HepG2 (cell line): ENCODE results near the gene SDC4. TPM values are rescaled to one million over a fixed set of nuclear protein-coding genes. Genes with fewer than 3 reads are reported as not detected.

Experiments
- FLYWCH1 ChIP-seq: sonication (generic); formaldehyde crosslinking; IDR thresholded peaks from 2 replicates; pipeline ENCODE4 v1.8.1; 2023; ENCODE audit warnings: mild to moderate bottlenecking, missing genetic modification reagents
- HES4 ChIP-seq: sonication (generic); formaldehyde crosslinking; IDR thresholded peaks from 2 replicates; pipeline ENCODE4 v1.9.0; 2021; ENCODE audit warnings: mild to moderate bottlenecking, missing genetic modification reagents, borderline replicate concordance
- KLF6 ChIP-seq: IDR thresholded peaks from 2 replicates; pipeline ENCODE4 v1.8.0; 2016; ENCODE audit warnings: missing biosample characterization, missing genetic modification reagents
- KMT2A ChIP-seq: sonication (generic); formaldehyde crosslinking; IDR thresholded peaks from 2 replicates; pipeline ENCODE4 v1.4.0; 2020; ENCODE audit warnings: missing genetic modification reagents
- MTA3 ChIP-seq: sonication (generic); formaldehyde crosslinking; IDR thresholded peaks from 2 replicates; pipeline ENCODE4 v1.4.0; 2020; ENCODE audit warnings: missing genetic modification reagents
- NFE2 ChIP-seq: sonication (generic); formaldehyde crosslinking; IDR thresholded peaks from 2 replicates; pipeline ENCODE4 v1.4.0; 2020; ENCODE audit warnings: missing genetic modification reagents
- POGZ ChIP-seq: sonication (generic); formaldehyde crosslinking; IDR thresholded peaks from 2 replicates; pipeline ENCODE4 v1.4.0; 2020; ENCODE audit warnings: mild to moderate bottlenecking, missing genetic modification reagents
- SATB2 ChIP-seq: sonication (generic); formaldehyde crosslinking; IDR thresholded peaks from 2 replicates; pipeline ENCODE4 v1.5.0; 2020; ENCODE audit warnings: missing genetic modification reagents
- SOX6 ChIP-seq, 2 experiments: fragments of 450-650 bp in 1 of 2; sonication (generic) in 1 of 2; formaldehyde crosslinking in 1 of 2; IDR thresholded peaks; 2 replicates each; pipeline versions ENCODE4 v1.4.0 to v1.6.1; 2017 to 2020; ENCODE audit warnings: antibody characterized with exemption in 1 of 2, mild to moderate bottlenecking in 1 of 2, missing genetic modification reagents in 1 of 2
- TGIF2 ChIP-seq: IDR thresholded peaks from 2 replicates; pipeline ENCODE4 v1.6.1; 2016; ENCODE audit warnings: control low read depth, missing compliant biosample characterization
- WIZ ChIP-seq: sonication (generic); formaldehyde crosslinking; IDR thresholded peaks from 2 replicates; pipeline ENCODE4 v1.5.1; 2020; ENCODE audit warnings: mild to moderate bottlenecking, missing genetic modification reagents
- ZMYM2 ChIP-seq: sonication (generic); formaldehyde crosslinking; IDR thresholded peaks from 2 replicates; pipeline ENCODE4 v1.8.0; 2022; ENCODE audit warnings: mild to moderate bottlenecking, missing genetic modification reagents
- ZNF598 ChIP-seq: sonication (generic); formaldehyde crosslinking; IDR thresholded peaks from 2 replicates; pipeline ENCODE4 v1.5.1; 2020; ENCODE audit warnings: mild to moderate bottlenecking, missing genetic modification reagents, borderline replicate concordance
- polyA plus RNA-seq, 8 experiments: library from polyadenylated mRNA; depleted of rRNA in 3 of 8; stranded (reverse) in 7 of 8; unstranded in 1 of 8; fragments of >200 nt; fragmentation: Illumina TruSeq in 4 of 8; extraction: Trizol in 4 of 8; gene quantifications; 2 replicates each; pipeline versions ENCODE4 v1.2.1 to v1.2.3, GENCODE V29; 2011 to 2016; ENCODE audit warnings: low read depth in 4 of 8, missing spikeins in 1 of 8, mixed read lengths in 1 of 8; ENCODE audit not compliant: insufficient read depth in 1 of 8
- total RNA-seq, 5 experiments: library from RNA; depleted of rRNA; stranded (reverse); fragments of >200 nt; fragmentation: Illumina TruSeq; extraction: Trizol; gene quantifications; 2 replicates each; pipeline ENCODE4 v1.2.3, GENCODE V29; 2016; ENCODE audit warnings: low read depth in 1 of 5
- TF ChIP-seq, protein P1 (sequence below): sonication (generic); formaldehyde crosslinking; IDR thresholded peaks from 2 replicates; pipeline ENCODE4 v1.8.0; 2023; ENCODE audit warnings: mild to moderate bottlenecking, missing genetic modification reagents
- TF ChIP-seq, protein P2 (sequence below): sonication (generic); formaldehyde crosslinking; IDR thresholded peaks from 2 replicates; pipeline ENCODE4 v1.5.0; 2020; ENCODE audit warnings: mild to moderate bottlenecking, missing genetic modification reagents, borderline replicate concordance
- TF ChIP-seq, protein P3 (sequence below): sonication (generic); formaldehyde crosslinking; IDR thresholded peaks from 2 replicates; pipeline ENCODE4 v1.4.0; 2020; ENCODE audit warnings: missing genetic modification reagents, borderline replicate concordance
- TF ChIP-seq, protein P4 (sequence below): sonication (generic); formaldehyde crosslinking; IDR thresholded peaks from 2 replicates; pipeline ENCODE4 v1.4.0; 2020; ENCODE audit warnings: missing genetic modification reagents, borderline replicate concordance

SDC4 gene
- total and polyA plus RNA-seq, 2 of the 13 experiments (the other 11 are each of a cell fraction or from before 2014, with no cell fraction given): 49.0 to 65.1 TPM

DNA sequence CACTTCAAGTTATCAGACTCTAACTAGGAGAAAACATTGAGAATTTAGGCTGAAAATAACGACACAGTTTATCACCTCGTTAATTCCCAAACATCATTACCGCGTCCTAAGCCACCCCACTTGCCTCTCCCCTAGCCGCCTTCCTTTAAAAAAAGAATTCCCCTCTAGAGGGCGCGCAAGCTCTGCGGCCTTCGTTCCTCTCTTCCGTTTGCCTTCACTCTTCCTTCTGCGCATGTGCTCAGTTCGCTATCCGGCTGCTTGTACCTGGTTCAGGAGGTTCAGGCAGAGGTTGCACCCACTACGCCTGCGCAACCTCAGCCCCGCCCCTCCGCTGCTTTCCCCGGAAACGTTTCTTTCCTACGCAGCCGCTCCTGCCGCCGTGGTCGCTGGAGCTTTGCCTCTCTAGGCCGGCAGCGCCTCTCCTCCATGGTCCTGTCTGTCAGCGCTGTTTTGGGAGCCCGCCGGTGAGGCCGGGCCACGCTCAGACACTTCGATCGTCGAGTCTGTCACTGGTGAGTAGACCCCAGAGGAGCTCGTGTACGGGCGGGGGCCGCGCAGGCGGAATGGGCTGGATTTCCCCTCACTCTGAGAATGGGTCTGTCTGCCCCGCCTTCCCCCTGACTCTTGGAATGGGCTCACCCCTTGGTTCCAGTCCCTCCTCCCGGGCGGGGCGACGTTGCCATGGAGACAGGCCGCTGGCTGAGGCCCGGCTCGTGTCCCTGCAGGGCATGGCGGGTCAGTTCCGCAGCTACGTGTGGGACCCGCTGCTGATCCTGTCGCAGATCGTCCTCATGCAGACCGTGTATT, 14.8 kb upstream of the SDC4 start, which contains the start of gene SYS1 (continued):
- no peak for TF ChIP-seq SOX6 (IDR thresholded peaks at IDR 0.05)
- peak; percentile 87 for TF ChIP-seq SOX6 (CRISPR knock-in tag; IDR thresholded peaks at IDR 0.05)
- peak; percentile 100 for TF ChIP-seq ZNF598 (CRISPR knock-in tag)
- TF ChIP-seq HES4 (CRISPR knock-in tag): peak; percentile 91
- TF ChIP-seq, protein P1, sequence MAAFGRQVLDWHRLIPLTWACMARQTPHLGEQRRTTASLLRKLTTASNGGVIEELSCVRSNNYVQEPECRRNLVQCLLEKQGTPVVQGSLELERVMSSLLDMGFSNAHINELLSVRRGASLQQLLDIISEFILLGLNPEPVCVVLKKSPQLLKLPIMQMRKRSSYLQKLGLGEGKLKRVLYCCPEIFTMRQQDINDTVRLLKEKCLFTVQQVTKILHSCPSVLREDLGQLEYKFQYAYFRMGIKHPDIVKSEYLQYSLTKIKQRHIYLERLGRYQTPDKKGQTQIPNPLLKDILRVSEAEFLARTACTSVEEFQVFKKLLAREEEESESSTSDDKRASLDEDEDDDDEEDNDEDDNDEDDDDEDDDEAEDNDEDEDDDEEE (CRISPR knock-in tag): peak; percentile 97
- TF ChIP-seq, protein P2, sequence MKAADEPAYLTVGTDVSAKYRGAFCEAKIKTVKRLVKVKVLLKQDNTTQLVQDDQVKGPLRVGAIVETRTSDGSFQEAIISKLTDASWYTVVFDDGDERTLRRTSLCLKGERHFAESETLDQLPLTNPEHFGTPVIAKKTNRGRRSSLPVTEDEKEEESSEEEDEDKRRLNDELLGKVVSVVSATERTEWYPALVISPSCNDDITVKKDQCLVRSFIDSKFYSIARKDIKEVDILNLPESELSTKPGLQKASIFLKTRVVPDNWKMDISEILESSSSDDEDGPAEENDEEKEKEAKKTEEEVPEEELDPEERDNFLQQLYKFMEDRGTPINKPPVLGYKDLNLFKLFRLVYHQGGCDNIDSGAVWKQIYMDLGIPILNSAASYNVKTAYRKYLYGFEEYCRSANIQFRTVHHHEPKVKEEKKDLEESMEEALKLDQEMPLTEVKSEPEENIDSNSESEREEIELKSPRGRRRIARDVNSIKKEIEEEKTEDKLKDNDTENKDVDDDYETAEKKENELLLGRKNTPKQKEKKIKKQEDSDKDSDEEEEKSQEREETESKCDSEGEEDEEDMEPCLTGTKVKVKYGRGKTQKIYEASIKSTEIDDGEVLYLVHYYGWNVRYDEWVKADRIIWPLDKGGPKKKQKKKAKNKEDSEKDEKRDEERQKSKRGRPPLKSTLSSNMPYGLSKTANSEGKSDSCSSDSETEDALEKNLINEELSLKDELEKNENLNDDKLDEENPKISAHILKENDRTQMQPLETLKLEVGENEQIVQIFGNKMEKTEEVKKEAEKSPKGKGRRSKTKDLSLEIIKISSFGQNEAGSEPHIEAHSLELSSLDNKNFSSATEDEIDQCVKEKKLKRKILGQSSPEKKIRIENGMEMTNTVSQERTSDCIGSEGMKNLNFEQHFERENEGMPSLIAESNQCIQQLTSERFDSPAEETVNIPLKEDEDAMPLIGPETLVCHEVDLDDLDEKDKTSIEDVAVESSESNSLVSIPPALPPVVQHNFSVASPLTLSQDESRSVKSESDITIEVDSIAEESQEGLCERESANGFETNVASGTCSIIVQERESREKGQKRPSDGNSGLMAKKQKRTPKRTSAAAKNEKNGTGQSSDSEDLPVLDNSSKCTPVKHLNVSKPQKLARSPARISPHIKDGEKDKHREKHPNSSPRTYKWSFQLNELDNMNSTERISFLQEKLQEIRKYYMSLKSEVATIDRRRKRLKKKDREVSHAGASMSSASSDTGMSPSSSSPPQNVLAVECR (CRISPR knock-in tag): peak; percentile 100
- TF ChIP-seq, protein P3, sequence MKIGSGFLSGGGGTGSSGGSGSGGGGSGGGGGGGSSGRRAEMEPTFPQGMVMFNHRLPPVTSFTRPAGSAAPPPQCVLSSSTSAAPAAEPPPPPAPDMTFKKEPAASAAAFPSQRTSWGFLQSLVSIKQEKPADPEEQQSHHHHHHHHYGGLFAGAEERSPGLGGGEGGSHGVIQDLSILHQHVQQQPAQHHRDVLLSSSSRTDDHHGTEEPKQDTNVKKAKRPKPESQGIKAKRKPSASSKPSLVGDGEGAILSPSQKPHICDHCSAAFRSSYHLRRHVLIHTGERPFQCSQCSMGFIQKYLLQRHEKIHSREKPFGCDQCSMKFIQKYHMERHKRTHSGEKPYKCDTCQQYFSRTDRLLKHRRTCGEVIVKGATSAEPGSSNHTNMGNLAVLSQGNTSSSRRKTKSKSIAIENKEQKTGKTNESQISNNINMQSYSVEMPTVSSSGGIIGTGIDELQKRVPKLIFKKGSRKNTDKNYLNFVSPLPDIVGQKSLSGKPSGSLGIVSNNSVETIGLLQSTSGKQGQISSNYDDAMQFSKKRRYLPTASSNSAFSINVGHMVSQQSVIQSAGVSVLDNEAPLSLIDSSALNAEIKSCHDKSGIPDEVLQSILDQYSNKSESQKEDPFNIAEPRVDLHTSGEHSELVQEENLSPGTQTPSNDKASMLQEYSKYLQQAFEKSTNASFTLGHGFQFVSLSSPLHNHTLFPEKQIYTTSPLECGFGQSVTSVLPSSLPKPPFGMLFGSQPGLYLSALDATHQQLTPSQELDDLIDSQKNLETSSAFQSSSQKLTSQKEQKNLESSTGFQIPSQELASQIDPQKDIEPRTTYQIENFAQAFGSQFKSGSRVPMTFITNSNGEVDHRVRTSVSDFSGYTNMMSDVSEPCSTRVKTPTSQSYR: peak; percentile 66; the same call in 1 of the 2 replicates
- TF ChIP-seq FLYWCH1 (CRISPR knock-in tag): no peak
- no peak for TF ChIP-seq MTA3
- TF ChIP-seq POGZ (CRISPR knock-in tag): peak; percentile 92
- TF ChIP-seq WIZ (CRISPR knock-in tag): no peak; the same call in 1 of the 2 replicates
- TF ChIP-seq, protein P4, sequence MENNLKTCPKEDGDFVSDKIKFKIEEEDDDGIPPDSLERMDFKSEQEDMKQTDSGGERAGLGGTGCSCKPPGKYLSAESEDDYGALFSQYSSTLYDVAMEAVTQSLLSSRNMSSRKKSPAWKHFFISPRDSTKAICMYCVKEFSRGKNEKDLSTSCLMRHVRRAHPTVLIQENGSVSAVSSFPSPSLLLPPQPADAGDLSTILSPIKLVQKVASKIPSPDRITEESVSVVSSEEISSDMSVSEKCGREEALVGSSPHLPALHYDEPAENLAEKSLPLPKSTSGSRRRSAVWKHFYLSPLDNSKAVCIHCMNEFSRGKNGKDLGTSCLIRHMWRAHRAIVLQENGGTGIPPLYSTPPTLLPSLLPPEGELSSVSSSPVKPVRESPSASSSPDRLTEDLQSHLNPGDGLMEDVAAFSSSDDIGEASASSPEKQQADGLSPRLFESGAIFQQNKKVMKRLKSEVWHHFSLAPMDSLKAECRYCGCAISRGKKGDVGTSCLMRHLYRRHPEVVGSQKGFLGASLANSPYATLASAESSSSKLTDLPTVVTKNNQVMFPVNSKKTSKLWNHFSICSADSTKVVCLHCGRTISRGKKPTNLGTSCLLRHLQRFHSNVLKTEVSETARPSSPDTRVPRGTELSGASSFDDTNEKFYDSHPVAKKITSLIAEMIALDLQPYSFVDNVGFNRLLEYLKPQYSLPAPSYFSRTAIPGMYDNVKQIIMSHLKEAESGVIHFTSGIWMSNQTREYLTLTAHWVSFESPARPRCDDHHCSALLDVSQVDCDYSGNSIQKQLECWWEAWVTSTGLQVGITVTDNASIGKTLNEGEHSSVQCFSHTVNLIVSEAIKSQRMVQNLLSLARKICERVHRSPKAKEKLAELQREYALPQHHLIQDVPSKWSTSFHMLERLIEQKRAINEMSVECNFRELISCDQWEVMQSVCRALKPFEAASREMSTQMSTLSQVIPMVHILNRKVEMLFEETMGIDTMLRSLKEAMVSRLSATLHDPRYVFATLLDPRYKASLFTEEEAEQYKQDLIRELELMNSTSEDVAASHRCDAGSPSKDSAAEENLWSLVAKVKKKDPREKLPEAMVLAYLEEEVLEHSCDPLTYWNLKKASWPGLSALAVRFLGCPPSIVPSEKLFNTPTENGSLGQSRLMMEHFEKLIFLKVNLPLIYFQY (CRISPR knock-in tag): peak; percentile 89; the same call in 1 of the 2 replicates
- no peak for TF ChIP-seq ZMYM2 (CRISPR knock-in tag)
- peak; percentile 97 for TF ChIP-seq TGIF2 (CRISPR knock-in tag)
- TF ChIP-seq NFE2: peak; percentile 14
- peak; percentile 98 for TF ChIP-seq KLF6 (CRISPR knock-in tag)
- no peak; the same call in 1 of the 2 replicates for TF ChIP-seq SATB2 (CRISPR knock-in tag)
- TF ChIP-seq KMT2A (CRISPR knock-in tag): peak; percentile 89
